Measurements from ENCODE around the gene DRAM1.

The DRAM1 gene

DNA sequence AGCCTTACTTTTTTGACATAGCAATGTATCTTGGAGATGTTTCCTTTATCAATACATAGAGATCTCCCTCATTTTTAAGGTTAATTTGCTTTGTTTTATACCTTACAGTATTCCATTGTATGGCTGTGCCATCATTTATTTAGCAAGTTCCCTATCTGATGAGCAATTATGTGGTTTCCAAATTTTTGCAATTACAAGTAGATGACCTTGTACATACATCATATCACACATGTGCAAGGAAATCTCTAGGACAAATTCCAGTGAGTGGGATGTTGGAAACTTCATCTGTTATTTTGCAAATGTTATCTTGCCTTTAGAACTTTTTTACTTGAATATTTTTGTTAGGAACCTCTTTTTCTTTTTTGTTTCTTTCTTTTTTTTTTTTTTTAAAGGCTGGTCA lies 49.7 kb downstream of the DRAM1 start:
- no peak for DNase-seq (ENCODE audit: extremely low read depth, low read depth)
- TF ChIP-seq CTCF (IDR thresholded peaks at IDR 0.05; ENCODE audit: low read depth, low read length): no peak

- no peak for DNase-seq (ENCODE audit: extremely low read depth, low read depth)
- no peak for TF ChIP-seq CTCF (IDR thresholded peaks at IDR 0.05; ENCODE audit: low read depth, low read length)
Measured at GRCh38 chr12:101927999-101928398, 50.6 kb downstream of the DRAM1 start.

DNA sequence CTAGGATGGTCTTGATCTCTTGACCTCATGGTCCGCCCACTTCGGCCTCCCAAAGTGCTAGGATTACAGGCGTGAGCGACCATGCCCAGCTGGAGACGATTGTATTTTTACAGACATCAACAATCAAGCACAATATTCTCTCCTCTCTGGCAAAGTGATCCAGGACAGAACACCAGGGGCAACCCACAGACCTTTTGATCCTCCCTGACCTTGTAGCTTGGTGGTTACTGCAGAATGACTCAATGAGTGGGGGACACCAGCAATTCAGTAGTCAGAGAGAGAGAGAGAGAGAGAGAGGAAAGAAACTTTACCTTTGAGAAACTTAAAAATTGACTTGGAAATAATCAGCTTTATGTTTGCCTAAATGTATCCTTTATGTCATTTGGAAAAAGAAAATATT lies 51.2 kb downstream of the DRAM1 start:
- TF ChIP-seq CTCF (IDR thresholded peaks at IDR 0.05; ENCODE audit: low read depth, low read length): no peak
- DNase-seq (ENCODE audit: extremely low read depth, low read depth): no peak

GRCh38 chr12:101929365-101930041 lies 52.1 kb downstream of the DRAM1 start:
- TF ChIP-seq CTCF (IDR thresholded peaks at IDR 0.05; ENCODE audit: low read depth, low read length): no peak
- no peak for DNase-seq (ENCODE audit: extremely low read depth, low read depth)

DNA sequence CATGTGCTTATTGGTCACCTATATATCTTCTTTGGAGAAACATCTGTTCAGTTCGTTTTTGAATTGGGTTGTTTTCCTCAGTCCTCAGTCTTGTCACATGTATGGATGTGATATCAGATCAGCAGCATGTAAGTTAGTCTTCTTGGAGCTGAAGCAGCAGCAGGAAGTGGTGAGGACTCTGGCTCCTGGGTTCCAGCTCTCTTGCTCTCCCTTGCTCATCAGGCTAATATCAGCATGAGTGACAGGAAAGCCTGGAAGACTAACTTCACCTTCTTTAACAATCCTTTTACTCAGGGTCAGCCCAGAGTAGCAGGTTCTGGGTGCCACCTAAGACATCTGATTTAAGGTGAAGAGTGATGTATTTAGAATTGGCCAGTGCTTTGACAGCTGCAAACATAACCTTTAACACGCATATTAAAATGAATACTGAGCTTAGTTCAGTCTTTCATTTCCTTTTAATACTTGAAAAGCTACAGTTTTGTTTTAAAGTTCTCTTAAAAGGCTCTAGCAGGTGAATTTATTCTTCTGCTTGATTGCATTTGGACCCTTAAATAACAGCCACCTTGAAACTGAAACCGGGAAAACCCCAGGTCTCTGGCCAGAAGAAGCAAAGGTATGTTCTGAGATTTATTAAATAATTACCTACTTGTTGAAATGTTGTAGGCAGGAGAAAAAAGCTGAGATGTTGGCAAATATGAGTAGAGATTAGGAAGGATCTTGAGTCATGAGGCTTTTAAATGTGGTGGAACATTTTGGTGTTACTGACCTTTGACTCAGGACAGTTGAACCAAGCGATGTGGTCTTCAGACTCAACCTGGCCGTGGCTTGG lies 54.3 kb downstream of the DRAM1 start:
- TF ChIP-seq CTCF (IDR thresholded peaks at IDR 0.05; ENCODE audit: low read depth, low read length): no peak
- no peak for DNase-seq (ENCODE audit: extremely low read depth, low read depth)

DNA sequence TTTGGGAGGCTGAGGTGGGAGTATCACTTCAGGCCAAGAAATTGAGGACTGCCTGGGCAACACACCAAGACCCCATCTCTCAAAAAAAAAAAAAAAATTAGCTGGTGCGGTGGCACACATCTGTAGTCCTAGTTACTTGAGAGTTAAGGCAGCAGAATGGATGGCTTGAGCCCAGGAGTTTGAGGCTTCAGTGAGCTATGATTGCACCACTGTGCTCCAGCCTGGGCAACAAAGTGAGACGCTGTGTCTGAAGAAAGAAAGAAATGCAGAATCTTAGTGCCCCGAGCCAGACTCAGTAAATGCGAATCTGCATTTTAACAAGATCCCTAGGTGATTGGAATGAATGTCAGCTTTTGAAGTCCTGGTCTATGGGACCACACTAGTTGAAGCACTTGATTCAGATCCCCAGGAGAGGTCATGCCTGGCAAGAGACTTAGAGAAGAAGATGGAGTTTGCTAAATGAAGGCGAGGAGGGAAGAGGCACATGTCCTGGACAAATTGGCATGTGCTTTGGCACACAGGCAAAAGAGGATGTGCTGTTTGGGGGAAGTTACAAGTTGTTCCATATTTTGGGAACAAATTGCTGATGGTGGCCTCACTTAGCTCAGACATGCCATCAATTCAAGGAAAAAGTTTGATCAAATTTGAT lies 56.6 kb downstream of the DRAM1 start:
- no peak for TF ChIP-seq CTCF (IDR thresholded peaks at IDR 0.05; ENCODE audit: low read depth, low read length)
- DNase-seq (ENCODE audit: extremely low read depth, low read depth): no peak

All from AG09319 (cell line).